HEK293T (cell line): ENCODE measurements around the gene BRCA2.

Experiments
- BHLHE40 ChIP-seq: fragments of 450-650 bp; IDR thresholded peaks from 2 replicates; pipeline ENCODE4 v1.6.1; 2016; ENCODE audit warnings: mild to moderate bottlenecking, moderate library complexity, borderline replicate concordance
- NFRKB ChIP-seq: fragments of 450-650 bp; IDR thresholded peaks from 2 replicates; pipeline ENCODE4 v1.6.1; 2016; ENCODE audit warnings: mild to moderate bottlenecking, moderate library complexity
- SUZ12 ChIP-seq: fragments of 450-650 bp; IDR thresholded peaks from 2 replicates; pipeline ENCODE4 v1.6.1; 2016; ENCODE audit warnings: mild to moderate bottlenecking

DNA sequence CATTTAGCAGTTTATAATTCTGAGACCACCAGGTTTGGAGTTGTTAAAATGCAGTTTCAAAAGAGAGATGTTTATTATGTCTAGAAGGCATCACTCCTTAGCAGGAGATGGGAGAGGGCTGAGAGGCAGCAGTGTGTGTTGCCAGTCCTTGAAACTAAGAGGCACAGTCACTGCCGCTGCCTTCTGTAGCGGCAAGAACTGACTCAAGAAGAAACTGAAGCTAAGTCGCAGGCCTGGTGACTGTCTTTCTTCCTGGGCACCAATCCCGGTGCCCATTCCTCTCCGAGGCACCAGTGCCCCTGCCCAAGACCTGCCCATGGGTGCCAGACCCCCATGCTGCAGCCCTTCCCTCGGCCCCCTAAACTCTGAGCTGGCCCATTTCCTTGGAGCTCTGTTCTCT is 92.5 kb downstream of the BRCA2 start:
- TF ChIP-seq BHLHE40 = no peak
- no peak for TF ChIP-seq NFRKB
- no peak for TF ChIP-seq SUZ12
